Mucosa of rectum (tissue), 2 donors: Measurements from ENCODE around the gene SPATA46.

ENCODE experiments used
- H3K27ac ChIP-seq, 2 donors: one replicate each; pipeline ENCODE4 v1.7.0; 2013; ENCODE audit warnings: inconsistent platforms in 2 of 2, low read depth in 2 of 2, low read length in 2 of 2
- H3K27me3 ChIP-seq, 2 donors: one replicate each; pipeline ENCODE4 v1.7.0; 2013; ENCODE audit warnings: low read length in 2 of 2; ENCODE audit not compliant: control insufficient read depth in 2 of 2, insufficient read depth in 2 of 2
- H3K36me3 ChIP-seq, 2 donors: one replicate each; pipeline ENCODE4 v1.7.0; 2013; ENCODE audit warnings: low read length in 2 of 2; ENCODE audit not compliant: control insufficient read depth in 2 of 2, insufficient read depth in 2 of 2
- H3K4me1 ChIP-seq, 2 donors: one replicate each; pipeline ENCODE4 v1.7.0; 2013; ENCODE audit warnings: low read length in 2 of 2, mild to moderate bottlenecking in 1 of 2; ENCODE audit not compliant: control insufficient read depth in 2 of 2, insufficient read depth in 2 of 2
- H3K4me3 ChIP-seq, 2 donors: one replicate each; pipeline ENCODE4 v1.7.0; 2013; ENCODE audit warnings: low read length in 2 of 2
- H3K9ac ChIP-seq, 2 donors: one replicate each; pipeline ENCODE4 v1.7.0; 2013; ENCODE audit warnings: low read length in 2 of 2, low read depth in 1 of 2, mild to moderate bottlenecking in 1 of 2
- H3K9me3 ChIP-seq, 2 donors: one replicate each; pipeline ENCODE4 v1.7.0; 2013; ENCODE audit warnings: low read length in 2 of 2; ENCODE audit not compliant: control insufficient read depth in 2 of 2
- donor health status: healthy.
- donor health status: Normal muscosa, but diverticular disease.

SPATA46 gene

GRCh38 chr1:162375463-162375862 is 1.2 kb downstream of the SPATA46 start:
- no peak overlapping the region for H3K27ac ChIP-seq
- no peak overlapping the region for H3K4me3 ChIP-seq

GRCh38 chr1:162374406-162374805 is 2.2 kb downstream of the SPATA46 start:
- H3K4me3 ChIP-seq: no peak overlapping the region
- no peaks in the 10 kb centered on the region for H3K27me3 ChIP-seq
- no peak overlapping the region for H3K9ac ChIP-seq
- no peaks in the 10 kb centered on the region for H3K9me3 ChIP-seq
- peaks cover 34 to 36% of the 10 kb centered on the region in 2 donors for H3K4me1 ChIP-seq
- no peak overlapping the region for H3K27ac ChIP-seq
- no peaks in the 10 kb centered on the region for H3K36me3 ChIP-seq

More at GRCh38 chr1:162375463-162375862, 1.2 kb downstream of the SPATA46 start:
- no peak overlapping the region for H3K9ac ChIP-seq
- no peaks in the 10 kb centered on the region for H3K27me3 ChIP-seq
- H3K36me3 ChIP-seq: no peaks in the 10 kb centered on the region
- no peaks in the 10 kb centered on the region for H3K9me3 ChIP-seq
- peaks cover 23 to 27% of the 10 kb centered on the region in 2 donors for H3K4me1 ChIP-seq

- H3K4me3 ChIP-seq: no peak overlapping the region
- H3K4me1 ChIP-seq: peaks cover 41 to 43% of the 10 kb centered on the region in 2 donors
- H3K9ac ChIP-seq: no peak overlapping the region
- H3K27ac ChIP-seq: no peak overlapping the region
- H3K9me3 ChIP-seq: no peaks in the 10 kb centered on the region
- no peaks in the 10 kb centered on the region for H3K36me3 ChIP-seq
- no peaks in the 10 kb centered on the region for H3K27me3 ChIP-seq
These were observed 3.0 kb downstream of the SPATA46 start for GRCh38 chr1:162373541-162374260.

GRCh38 chr1:162373072-162373427 is 3.6 kb downstream of the SPATA46 start:
- Histone ChIP-seq H3K9ac (no peak overlapping the region), H3K27me3 (no peaks in the 10 kb centered on the region), H3K27ac (peak overlapping the region; percentile 59 to 64), H3K9me3 (no peaks in the 10 kb centered on the region), H3K36me3 (no peaks in the 10 kb centered on the region), H3K4me3 (no peak overlapping the region), H3K4me1 (peaks cover 46 to 49% of the 10 kb centered on the region in 2 donors)

GRCh38 chr1:162372159-162373071 is 4.2 kb downstream of the SPATA46 start:
- Histone ChIP-seq H3K4me3 (no peak overlapping the region), H3K27ac (peak overlapping the region; percentile 59 to 64), H3K4me1 (peaks cover 50 to 54% of the 10 kb centered on the region in 2 donors), H3K9ac (no peak overlapping the region), H3K36me3 (no peaks in the 10 kb centered on the region), H3K9me3 (no peaks in the 10 kb centered on the region), H3K27me3 (no peaks in the 10 kb centered on the region)

- Histone ChIP-seq H3K36me3 (no peaks in the 10 kb centered on the region), H3K4me1 (peaks cover 50 to 57% of the 10 kb centered on the region in 2 donors), H3K9ac (no peak overlapping the region), H3K27ac (peak overlapping the region; percentile 59 to 64), H3K27me3 (no peaks in the 10 kb centered on the region), H3K9me3 (no peaks in the 10 kb centered on the region), H3K4me3 (no peak overlapping the region)
These were observed 5.0 kb downstream of the SPATA46 start for GRCh38 chr1:162371611-162372010.

GRCh38 chr1:162370721-162371120 is 5.9 kb downstream of the SPATA46 start:
- Histone ChIP-seq H3K4me1 (peaks cover 50 to 57% of the 10 kb centered on the region in 2 donors), H3K9ac (no peak overlapping the region), H3K9me3 (no peaks in the 10 kb centered on the region), H3K4me3 (no peak overlapping the region), H3K27ac (peak overlapping the region; percentile 61 to 85), H3K27me3 (no peaks in the 10 kb centered on the region), H3K36me3 (no peaks in the 10 kb centered on the region)

- H3K27me3 ChIP-seq: no peaks in the 10 kb centered on the region
- H3K27ac ChIP-seq: peak overlapping the region; percentile 61 to 85
- H3K4me3 ChIP-seq: peak overlapping the region in 1 of 2 donors; percentile 6
These were observed 6.5 kb downstream of the SPATA46 start for GRCh38 chr1:162370161-162370560.

GRCh38 chr1:162369571-162369970 is 7.1 kb downstream of the SPATA46 start:
- peaks cover 50 to 57% of the 10 kb centered on the region in 2 donors for H3K4me1 ChIP-seq
- H3K9me3 ChIP-seq: no peaks in the 10 kb centered on the region
- H3K36me3 ChIP-seq: no peaks in the 10 kb centered on the region
- H3K9ac ChIP-seq: no peak overlapping the region
- peak overlapping the region in 1 of 2 donors; percentile 6 for H3K4me3 ChIP-seq
- H3K27me3 ChIP-seq: no peaks in the 10 kb centered on the region
- H3K27ac ChIP-seq: peak overlapping the region; percentile 61 to 85

More at GRCh38 chr1:162370161-162370560, 6.5 kb downstream of the SPATA46 start:
- Histone ChIP-seq H3K4me1 (peaks cover 50 to 57% of the 10 kb centered on the region in 2 donors), H3K9me3 (no peaks in the 10 kb centered on the region), H3K9ac (no peak overlapping the region), H3K36me3 (no peaks in the 10 kb centered on the region)

- Histone ChIP-seq H3K9me3 (no peaks in the 10 kb centered on the region), H3K4me3 (peak overlapping the region in 1 of 2 donors; percentile 16), H3K36me3 (no peaks in the 10 kb centered on the region), H3K9ac (peak overlapping the region in 1 of 2 donors; percentile 17), H3K27me3 (no peaks in the 10 kb centered on the region), H3K27ac (peak overlapping the region; percentile 67 to 85), H3K4me1 (peaks cover 50 to 56% of the 10 kb centered on the region in 2 donors)
These were observed 8.2 kb downstream of the SPATA46 start for GRCh38 chr1:162368451-162368850.
